ENCODE data around the gene DHX35. TPM values are rescaled to one million over a fixed set of nuclear protein-coding genes. Genes with fewer than 3 reads are reported as not detected.
"Not testable (repeated sequence)": the region's sequence is repeated elsewhere in the genome, so short reads cannot be mapped to it uniquely, and the experiment has no call there.

Gene DHX35
- polyA plus RNA-seq, 3 donors, result 1.6 to 11.2 (median 2.7) TPM

DNA sequence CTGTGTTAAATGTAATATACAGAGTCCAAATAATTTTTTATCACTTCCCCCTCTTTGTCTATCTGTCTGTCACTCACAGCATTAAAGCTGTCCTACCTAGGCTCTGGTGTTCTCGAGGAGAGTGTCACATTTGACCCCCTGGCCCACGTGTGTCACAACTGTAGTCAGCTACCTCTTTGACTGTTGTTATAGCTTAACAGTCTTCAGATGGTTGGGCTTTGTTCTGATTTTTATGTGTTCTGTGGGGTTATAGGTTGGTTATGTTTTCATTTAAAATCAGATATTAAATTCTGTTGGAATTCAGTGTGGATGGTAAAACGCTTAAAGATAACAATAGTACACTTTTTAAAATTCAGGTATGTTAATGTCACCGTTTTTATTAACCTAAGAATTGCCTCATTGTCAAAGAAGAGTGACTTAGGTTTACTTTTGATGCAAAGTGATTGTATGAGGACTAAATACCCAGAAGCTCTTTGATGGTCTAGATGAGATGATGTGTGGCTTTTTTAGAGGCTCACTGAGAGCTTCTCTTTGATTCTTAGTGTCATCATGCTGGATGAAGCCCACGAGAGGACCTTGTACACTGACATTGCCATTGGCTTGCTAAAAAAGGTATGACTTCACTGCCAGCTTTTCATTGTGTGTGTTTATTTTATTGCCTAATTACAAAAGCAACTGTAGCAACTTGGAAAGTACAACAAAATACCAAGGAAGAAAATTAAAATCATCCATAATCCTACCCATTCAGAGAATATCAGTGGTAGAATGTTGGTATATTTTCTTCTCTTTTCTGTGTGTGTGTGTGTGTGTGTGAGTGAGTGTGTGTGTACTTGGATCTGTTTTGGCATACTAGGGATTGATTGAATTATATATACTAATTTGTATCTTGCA, 29.9 kb downstream of the DHX35 start:
- H3K4me2 ChIP-seq (replicated peaks; ENCODE audit: extremely low read depth, low read length, poor library complexity, severe bottlenecking), result no peak overlapping the region
- Mint-ChIP-seq H3K36me3 (peaks cover 62 to 81% of the 10 kb centered on the region in 2 donors), H3K9me3 (no peaks in the 10 kb centered on the region), H3K4me3 (no peak overlapping the region), H3K27ac (no peak overlapping the region), H3K27me3 (ENCODE audit: low read depth in 3 of 3) (no peaks in the 10 kb centered on the region), H3K4me1 (no peaks in the 10 kb centered on the region)
- H3K4me1 ChIP-seq (ENCODE audit: control insufficient read depth in 1 of 2, insufficient read depth in 2 of 2, low read length in 2 of 2), result no peaks in the 10 kb centered on the region
- H3K36me3 ChIP-seq (replicated peaks in 1 of 2; ENCODE audit: control insufficient read depth in 1 of 2, insufficient read depth in 2 of 2, low read length in 2 of 2), result peaks cover 66 to 93% of the 10 kb centered on the region in 2 donors
- no peak overlapping the region for H2AFZ ChIP-seq (ENCODE audit: insufficient read depth, low read depth, low read length, poor library complexity, severe bottlenecking)
- H3K27ac ChIP-seq (ENCODE audit: low read depth in 1 of 2, low read length in 2 of 2), result no peak overlapping the region
- H3K4me3 ChIP-seq (replicated peaks in 1 of 3; ENCODE audit: low read depth in 2 of 3, low read length in 3 of 3), result no peak overlapping the region
- TF ChIP-seq, protein P1, sequence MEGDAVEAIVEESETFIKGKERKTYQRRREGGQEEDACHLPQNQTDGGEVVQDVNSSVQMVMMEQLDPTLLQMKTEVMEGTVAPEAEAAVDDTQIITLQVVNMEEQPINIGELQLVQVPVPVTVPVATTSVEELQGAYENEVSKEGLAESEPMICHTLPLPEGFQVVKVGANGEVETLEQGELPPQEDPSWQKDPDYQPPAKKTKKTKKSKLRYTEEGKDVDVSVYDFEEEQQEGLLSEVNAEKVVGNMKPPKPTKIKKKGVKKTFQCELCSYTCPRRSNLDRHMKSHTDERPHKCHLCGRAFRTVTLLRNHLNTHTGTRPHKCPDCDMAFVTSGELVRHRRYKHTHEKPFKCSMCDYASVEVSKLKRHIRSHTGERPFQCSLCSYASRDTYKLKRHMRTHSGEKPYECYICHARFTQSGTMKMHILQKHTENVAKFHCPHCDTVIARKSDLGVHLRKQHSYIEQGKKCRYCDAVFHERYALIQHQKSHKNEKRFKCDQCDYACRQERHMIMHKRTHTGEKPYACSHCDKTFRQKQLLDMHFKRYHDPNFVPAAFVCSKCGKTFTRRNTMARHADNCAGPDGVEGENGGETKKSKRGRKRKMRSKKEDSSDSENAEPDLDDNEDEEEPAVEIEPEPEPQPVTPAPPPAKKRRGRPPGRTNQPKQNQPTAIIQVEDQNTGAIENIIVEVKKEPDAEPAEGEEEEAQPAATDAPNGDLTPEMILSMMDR (IDR thresholded peaks at IDR 0.05), result no peak
- DNase-seq, result no peak
- H3K79me2 ChIP-seq (ENCODE audit: insufficient read depth, low read length), result no peaks in the 10 kb centered on the region
- WGBS (ENCODE audit: insufficient coverage), result 100% methylated on average over 2 of the region's 5 CpGs
- H3K9ac ChIP-seq (ENCODE audit: insufficient read depth, low read length, poor library complexity, severe bottlenecking), result no peak overlapping the region
- H3K27me3 ChIP-seq (ENCODE audit: control insufficient read depth in 2 of 2, insufficient read depth in 2 of 2, low read length in 2 of 2), result no peaks in the 10 kb centered on the region
- H4K20me1 ChIP-seq (ENCODE audit: insufficient read depth, low read length), result no peaks in the 10 kb centered on the region
- H3K9me3 ChIP-seq (replicated peaks in 1 of 2; ENCODE audit: control insufficient read depth in 1 of 2, insufficient read depth in 1 of 2, low read length in 2 of 2), result no peaks in the 10 kb centered on the region
- intact Hi-C loops (cut with micrococcal nuclease), result no loop called here

DNA sequence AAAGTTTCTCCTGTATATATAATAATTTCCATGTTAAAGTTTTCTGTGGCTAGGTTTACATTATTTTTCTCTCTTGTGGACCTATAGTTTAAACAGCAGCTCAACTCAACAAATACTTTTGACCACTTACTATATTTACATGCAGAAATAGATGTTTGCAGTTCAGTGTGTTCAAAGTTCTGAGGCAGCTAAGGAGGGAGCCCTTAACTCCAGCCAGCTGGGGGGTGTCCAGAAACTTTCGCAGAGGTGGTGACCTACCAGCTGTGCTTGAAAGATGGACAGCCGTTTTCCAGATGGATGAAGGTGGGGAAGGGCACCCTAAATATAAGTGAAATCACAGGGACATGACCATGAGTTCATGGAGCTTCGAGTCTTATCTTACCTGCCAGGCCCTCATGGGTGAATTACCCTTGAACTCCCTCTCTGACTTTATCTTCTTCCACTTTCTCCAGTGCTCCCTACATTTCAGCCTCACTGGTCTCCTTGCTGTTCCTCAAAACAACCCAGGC, 33.4 kb downstream of the DHX35 start:
- H4K20me1 ChIP-seq (ENCODE audit: insufficient read depth, low read length), result no peaks in the 10 kb centered on the region
- no peaks in the 10 kb centered on the region for H3K4me1 Mint-ChIP-seq
- TF ChIP-seq, protein P1 (IDR thresholded peaks at IDR 0.05), result no peak
- no peaks in the 10 kb centered on the region for H3K27me3 ChIP-seq (ENCODE audit: control insufficient read depth in 2 of 2, insufficient read depth in 2 of 2, low read length in 2 of 2)
- peaks cover 71 to 95% of the 10 kb centered on the region in 2 donors for H3K36me3 ChIP-seq (replicated peaks in 1 of 2; ENCODE audit: control insufficient read depth in 1 of 2, insufficient read depth in 2 of 2, low read length in 2 of 2)
- H3K27me3 Mint-ChIP-seq (ENCODE audit: low read depth in 3 of 3), result peaks cover 0 to 1% (median 0%) of the 10 kb centered on the region in 3 donors
- H3K9me3 Mint-ChIP-seq, result peaks cover 0 to 3% (median 0%) of the 10 kb centered on the region in 7 donors
- H3K27ac ChIP-seq (ENCODE audit: low read depth in 1 of 2, low read length in 2 of 2), result no peak overlapping the region
- no peak overlapping the region for H3K4me3 ChIP-seq (replicated peaks in 1 of 3; ENCODE audit: low read depth in 2 of 3, low read length in 3 of 3)
- H2AFZ ChIP-seq (ENCODE audit: insufficient read depth, low read depth, low read length, poor library complexity, severe bottlenecking), result no peak overlapping the region
- 100% methylated on average over 1 of the region's 3 CpGs for WGBS (ENCODE audit: insufficient coverage)
- DNase-seq, result no peak
- intact Hi-C loops (cut with micrococcal nuclease), result no loop called here
- no peaks in the 10 kb centered on the region for H3K9me3 ChIP-seq (replicated peaks in 1 of 2; ENCODE audit: control insufficient read depth in 1 of 2, insufficient read depth in 1 of 2, low read length in 2 of 2)
- no peak overlapping the region for H3K9ac ChIP-seq (ENCODE audit: insufficient read depth, low read length, poor library complexity, severe bottlenecking)
- H3K4me3 Mint-ChIP-seq, result no peak overlapping the region
- no peak overlapping the region for H3K4me2 ChIP-seq (replicated peaks; ENCODE audit: extremely low read depth, low read length, poor library complexity, severe bottlenecking)
- no peaks in the 10 kb centered on the region for H3K4me1 ChIP-seq (ENCODE audit: control insufficient read depth in 1 of 2, insufficient read depth in 2 of 2, low read length in 2 of 2)
- H3K79me2 ChIP-seq (ENCODE audit: insufficient read depth, low read length), result no peaks in the 10 kb centered on the region
- peaks cover 68 to 83% of the 10 kb centered on the region in 2 donors for H3K36me3 Mint-ChIP-seq
- no peak overlapping the region for H3K27ac Mint-ChIP-seq

DNA sequence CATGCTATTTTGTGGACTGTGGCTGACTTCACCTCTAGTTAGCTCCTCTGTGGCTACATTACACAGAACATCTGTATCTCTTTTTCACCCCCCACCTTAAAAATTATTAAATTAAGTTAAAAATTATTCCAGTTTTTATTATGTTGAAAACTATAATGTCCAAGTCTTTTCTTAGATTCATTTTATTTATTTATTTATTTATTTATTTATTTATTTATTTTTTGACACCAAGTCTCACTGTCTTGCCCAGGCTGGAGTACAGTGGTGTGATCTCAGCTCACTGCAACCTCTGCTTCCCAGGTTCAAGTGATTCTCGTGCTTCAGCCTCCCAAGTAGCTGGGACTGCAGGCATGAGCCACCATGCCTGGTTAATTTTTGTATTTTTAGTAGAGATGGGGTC, 34.7 kb downstream of the DHX35 start:
- peaks cover 74 to 95% of the 10 kb centered on the region in 2 donors for H3K36me3 ChIP-seq (replicated peaks in 1 of 2; ENCODE audit: control insufficient read depth in 1 of 2, insufficient read depth in 2 of 2, low read length in 2 of 2)
- H3K27me3 ChIP-seq (ENCODE audit: control insufficient read depth in 2 of 2, insufficient read depth in 2 of 2, low read length in 2 of 2); DNase-seq; H3K9me3 Mint-ChIP-seq; intact Hi-C loops (cut with micrococcal nuclease); H3K9me3 ChIP-seq (replicated peaks in 1 of 2; ENCODE audit: control insufficient read depth in 1 of 2, insufficient read depth in 1 of 2, low read length in 2 of 2); H3K4me3 ChIP-seq (replicated peaks in 1 of 3; ENCODE audit: low read depth in 2 of 3, low read length in 3 of 3); H3K4me2 ChIP-seq (replicated peaks; ENCODE audit: extremely low read depth, low read length, poor library complexity, severe bottlenecking); H2AFZ ChIP-seq (ENCODE audit: insufficient read depth, low read depth, low read length, poor library complexity, severe bottlenecking); H3K9ac ChIP-seq (ENCODE audit: insufficient read depth, low read length, poor library complexity, severe bottlenecking); H3K27ac ChIP-seq (ENCODE audit: low read depth in 1 of 2, low read length in 2 of 2); H3K4me3 Mint-ChIP-seq; H3K79me2 ChIP-seq (ENCODE audit: insufficient read depth, low read length); H3K4me1 ChIP-seq (ENCODE audit: control insufficient read depth in 1 of 2, insufficient read depth in 2 of 2, low read length in 2 of 2); H3K27ac Mint-ChIP-seq; H3K4me1 Mint-ChIP-seq; H3K27me3 Mint-ChIP-seq (ENCODE audit: low read depth in 3 of 3); H4K20me1 ChIP-seq (ENCODE audit: insufficient read depth, low read length): not testable (repeated sequence)
- H3K36me3 Mint-ChIP-seq, result peaks cover 70 to 87% of the 10 kb centered on the region in 2 donors
- WGBS (ENCODE audit: insufficient coverage), result 100% methylated on average over 1 of the region's 1 CpG

Measured in CD14-positive monocyte (primary cell).